Measurements from ENCODE around the gene EXOC3L4.
"Not testable (repeated sequence)": the region's sequence is repeated elsewhere in the genome, so short reads cannot be mapped to it uniquely, and the experiment has no call there.

The EXOC3L4 gene

DNA sequence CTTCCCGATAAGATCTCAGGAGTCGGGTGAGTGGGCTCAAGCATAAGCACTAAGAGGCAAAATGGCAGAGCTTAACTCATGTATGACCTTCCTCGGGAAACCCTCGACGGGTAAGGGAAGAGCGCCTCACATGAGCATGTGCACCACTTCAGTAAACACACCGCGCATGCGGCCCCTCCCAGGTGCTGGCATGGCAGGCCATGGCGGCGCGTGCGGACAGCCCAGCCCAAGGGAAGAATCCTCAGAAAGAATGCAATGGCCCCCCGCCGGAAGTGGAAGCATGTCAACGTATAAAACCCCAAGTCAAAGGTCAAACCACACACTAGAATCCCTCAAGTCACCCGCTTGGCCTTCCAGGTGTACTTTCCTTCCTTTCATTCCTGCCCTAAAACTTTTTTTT lies 22.1 kb downstream of the EXOC3L4 start:
- peak overlapping the region in 1 of 3 experiments; percentile 71 for H3K27ac Mint-ChIP-seq

GRCh38 chr14:103117499-103117898 lies 23.0 kb downstream of the EXOC3L4 start:
- not testable (repeated sequence) for H3K36me3 Mint-ChIP-seq (ENCODE audit: low read depth); H3K9me3 Mint-ChIP-seq; H3K4me3 Mint-ChIP-seq; H3K27me3 Mint-ChIP-seq (ENCODE audit: low read depth)
- Mint-ChIP-seq H3K4me1 (peaks cover 48% of the 10 kb centered on the region), H3K27ac (peak overlapping the region in 1 of 3 experiments; percentile 66)

More for the DNA sequence above, 22.1 kb downstream of the EXOC3L4 start:
- Mint-ChIP-seq H3K36me3 (ENCODE audit: low read depth) (no peaks in the 10 kb centered on the region), H3K27me3 (ENCODE audit: low read depth) (peaks cover 4% of the 10 kb centered on the region), H3K4me1 (peaks cover 42% of the 10 kb centered on the region), H3K4me3 (no peak overlapping the region), H3K9me3 (no peaks in the 10 kb centered on the region)
- TF ChIP-seq, protein P1, sequence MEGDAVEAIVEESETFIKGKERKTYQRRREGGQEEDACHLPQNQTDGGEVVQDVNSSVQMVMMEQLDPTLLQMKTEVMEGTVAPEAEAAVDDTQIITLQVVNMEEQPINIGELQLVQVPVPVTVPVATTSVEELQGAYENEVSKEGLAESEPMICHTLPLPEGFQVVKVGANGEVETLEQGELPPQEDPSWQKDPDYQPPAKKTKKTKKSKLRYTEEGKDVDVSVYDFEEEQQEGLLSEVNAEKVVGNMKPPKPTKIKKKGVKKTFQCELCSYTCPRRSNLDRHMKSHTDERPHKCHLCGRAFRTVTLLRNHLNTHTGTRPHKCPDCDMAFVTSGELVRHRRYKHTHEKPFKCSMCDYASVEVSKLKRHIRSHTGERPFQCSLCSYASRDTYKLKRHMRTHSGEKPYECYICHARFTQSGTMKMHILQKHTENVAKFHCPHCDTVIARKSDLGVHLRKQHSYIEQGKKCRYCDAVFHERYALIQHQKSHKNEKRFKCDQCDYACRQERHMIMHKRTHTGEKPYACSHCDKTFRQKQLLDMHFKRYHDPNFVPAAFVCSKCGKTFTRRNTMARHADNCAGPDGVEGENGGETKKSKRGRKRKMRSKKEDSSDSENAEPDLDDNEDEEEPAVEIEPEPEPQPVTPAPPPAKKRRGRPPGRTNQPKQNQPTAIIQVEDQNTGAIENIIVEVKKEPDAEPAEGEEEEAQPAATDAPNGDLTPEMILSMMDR (IDR thresholded peaks at IDR 0.05; ENCODE audit: unreplicated experiment in 3 of 3): no peak

GRCh38 chr14:103118018-103118662 lies 23.6 kb downstream of the EXOC3L4 start:
- H3K27ac Mint-ChIP-seq: peak overlapping the region; percentile 58 to 76 (median 66)
- TF ChIP-seq, protein P1 (IDR thresholded peaks at IDR 0.05; ENCODE audit: unreplicated experiment in 3 of 3): no peak

DNA sequence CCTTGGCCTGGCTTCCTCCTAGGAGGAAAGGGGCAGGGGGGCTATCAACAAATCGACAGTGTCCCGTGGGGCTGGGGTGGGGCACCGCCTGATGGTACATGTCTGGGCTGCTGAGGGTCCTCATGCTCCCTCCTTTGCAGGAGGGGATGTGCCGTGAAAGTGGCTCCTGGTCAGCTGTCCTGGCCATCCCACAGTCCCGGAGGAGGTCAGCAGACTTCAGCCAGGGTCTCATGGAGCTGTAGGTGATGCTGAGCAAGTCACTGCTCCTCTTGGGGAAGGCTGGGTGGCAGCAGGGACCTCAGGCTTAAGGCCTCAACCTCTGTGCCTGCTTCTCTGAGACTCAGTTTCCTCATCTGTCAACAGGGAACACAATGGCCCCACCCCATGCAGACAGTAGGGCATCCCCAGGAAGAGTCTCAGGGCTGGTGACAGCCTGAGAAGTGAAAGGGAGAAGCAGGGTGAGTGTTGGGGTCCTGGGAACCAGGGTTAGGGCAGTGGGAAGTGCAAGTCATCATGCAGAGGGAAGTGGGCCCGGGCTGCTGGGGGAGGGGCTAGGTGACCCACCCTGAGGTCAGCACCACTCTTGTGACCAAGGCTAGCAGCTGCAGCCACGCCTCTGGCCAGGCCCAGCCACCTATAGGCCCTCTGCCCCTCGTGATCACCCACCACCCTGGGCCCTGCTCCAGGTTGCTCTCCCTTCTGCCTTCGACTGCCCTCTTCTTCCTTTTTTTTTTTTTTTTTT lies 24.3 kb downstream of the EXOC3L4 start:
- Mint-ChIP-seq H3K36me3 (ENCODE audit: low read depth) (no peaks in the 10 kb centered on the region), H3K27me3 (ENCODE audit: low read depth) (peaks cover 9% of the 10 kb centered on the region), H3K4me3 (no peak overlapping the region), H3K9me3 (no peaks in the 10 kb centered on the region), H3K4me1 (peaks cover 42% of the 10 kb centered on the region), H3K27ac (no peak overlapping the region)
- TF ChIP-seq, protein P1 (IDR thresholded peaks at IDR 0.05; ENCODE audit: unreplicated experiment in 3 of 3): no peak

More at GRCh38 chr14:103118018-103118662, 23.6 kb downstream of the EXOC3L4 start:
- no peaks in the 10 kb centered on the region for H3K36me3 Mint-ChIP-seq (ENCODE audit: low read depth)
- H3K4me1 Mint-ChIP-seq: peaks cover 45% of the 10 kb centered on the region
- H3K27me3 Mint-ChIP-seq (ENCODE audit: low read depth): peaks cover 9% of the 10 kb centered on the region
- no peaks in the 10 kb centered on the region for H3K9me3 Mint-ChIP-seq
- H3K4me3 Mint-ChIP-seq: no peak overlapping the region

DNA sequence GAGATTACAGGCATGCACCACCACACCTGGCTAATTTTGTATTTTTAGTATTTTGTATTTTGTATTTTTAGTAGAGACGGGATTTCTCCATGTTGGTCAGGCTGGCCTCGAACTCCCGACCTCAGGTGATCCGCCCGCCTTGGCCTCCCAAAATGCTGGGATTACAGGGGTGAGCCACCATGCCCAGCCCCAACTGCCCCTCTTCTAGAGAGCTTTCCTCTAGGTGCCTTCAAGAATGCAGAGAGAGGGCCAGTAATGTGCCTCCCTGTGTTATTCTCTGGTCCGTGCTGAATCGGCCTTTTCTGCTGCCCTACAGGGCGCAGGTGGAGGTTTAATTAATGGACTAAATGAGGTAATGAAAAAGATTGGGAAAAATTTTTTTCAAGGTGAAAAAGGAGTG lies 25.0 kb downstream of the EXOC3L4 start:
- H3K27me3 Mint-ChIP-seq (ENCODE audit: low read depth); H3K9me3 Mint-ChIP-seq; H3K4me3 Mint-ChIP-seq; H3K36me3 Mint-ChIP-seq (ENCODE audit: low read depth): not testable (repeated sequence)
- H3K27ac Mint-ChIP-seq: peak overlapping the region in 2 of 3 experiments; percentile 60 to 68
- peaks cover 43% of the 10 kb centered on the region for H3K4me1 Mint-ChIP-seq

GRCh38 chr14:103121121-103121845 lies 26.8 kb downstream of the EXOC3L4 start:
- TF ChIP-seq, protein P1 (IDR thresholded peaks at IDR 0.05; ENCODE audit: unreplicated experiment in 3 of 3): no peak
- Mint-ChIP-seq H3K4me1 (peaks cover 38% of the 10 kb centered on the region), H3K9me3 (no peaks in the 10 kb centered on the region), H3K27ac (peak overlapping the region; percentile 93 to 97 (median 95)), H3K36me3 (ENCODE audit: low read depth) (no peaks in the 10 kb centered on the region), H3K4me3 (peak overlapping the region; percentile 30 to 47 (median 41)), H3K27me3 (ENCODE audit: low read depth) (peaks cover 22% of the 10 kb centered on the region)
